HepG2 (cell line): Measurements from ENCODE around the gene ICAM3. TPM values are rescaled to one million over a fixed set of nuclear protein-coding genes. Genes with fewer than 3 reads are reported as not detected.

Source experiments
- ATAC-seq: fragments of 200-7000 bp; cut with Tn5 transposase; 3 replicates; pipeline ENCODE4 v1.9.1; 2020; ENCODE audit warnings: mild to moderate bottlenecking, moderate library complexity
- BruUV-seq: library from RNA; stranded (reverse); fragments of 400-500 nt; replicated peaks from 2 replicates; lab custom pipeline; 2021; lab: Mats Ljungman, UMichigan
- CTCF ChIA-PET: fragments of 300-600 bp; formaldehyde crosslinking; extraction: SDS; loops from one replicate; lab custom pipeline; 2021; ENCODE audit warnings: low total read pairs, inconsistent platforms, low intra/inter-chr PET ratio; lab: Yijun Ruan, JAX
- POLR2A ChIA-PET: fragments of 350-600 bp; sonication (Branson Sonifier 250); formaldehyde crosslinking; loops from one replicate; lab custom pipeline; 2020; ENCODE audit warnings: antibody characterized with exemption, inconsistent platforms; lab: Yijun Ruan, JAX
- DNase-seq: peaks from one replicate; pipeline ENCODE4 v3.0.0-alpha.2; 2015; ENCODE audit warnings: low spot score
- FAIRE-seq: peaks from 3 replicates; lab custom pipeline; 2011; peaks lifted over from hg19 to GRCh38; lab: Jason Lieb, UNC
- H2AFZ ChIP-seq: one replicate; pipeline ENCODE4 v1.6.1; 2011; ENCODE audit warnings: low read length, inconsistent platforms
- H3K27ac ChIP-seq: fragments of 300-600 bp; 3 replicates; pipeline ENCODE4 v1.8.0; 2011; ENCODE audit warnings: mixed run types, mild to moderate bottlenecking, mixed read lengths, low read length, inconsistent platforms; ENCODE audit not compliant: insufficient read depth; ENCODE audit errors: extremely low read length
- H3K27me3 ChIP-seq, 2 experiments: fragments of 200-600 bp in 1 of 2; 2 replicates in 1 of 2; 3 replicates in 1 of 2; pipeline versions ENCODE4 v1.6.0 to v1.8.0; 2011; ENCODE audit warnings: low read length in 2 of 2, mild to moderate bottlenecking in 2 of 2, moderate library complexity in 2 of 2, inconsistent platforms in 1 of 2; ENCODE audit not compliant: insufficient read depth in 2 of 2, control insufficient read depth in 1 of 2
- H3K36me3 ChIP-seq, 2 experiments: fragments of 200-600 bp in 1 of 2; replicated peaks in 1 of 2; 2 replicates in 1 of 2; 3 replicates in 1 of 2; pipeline versions ENCODE4 v1.5.1 to v1.8.0; 2011; ENCODE audit warnings: low read length in 2 of 2, inconsistent platforms in 1 of 2; ENCODE audit not compliant: insufficient read depth in 2 of 2, control insufficient read depth in 1 of 2
- H3K4me1 ChIP-seq: 2 replicates; pipeline ENCODE4 v1.5.1; 2012; ENCODE audit warnings: low read length, inconsistent platforms; ENCODE audit not compliant: insufficient read depth
- H3K4me2 ChIP-seq: 2 replicates; pipeline ENCODE4 v1.6.0; 2011; ENCODE audit warnings: low read depth, low read length, inconsistent platforms
- H3K4me3 ChIP-seq, 3 experiments: fragments of 200-600 bp in 1 of 3; sonication (generic), shearing (Covaris generic) in 1 of 3; replicated peaks in 1 of 3; 2 replicates each; pipeline ENCODE4 v1.5.1; 2011 to 2016; ENCODE audit warnings: low read length in 3 of 3, inconsistent platforms in 2 of 3, low read depth in 2 of 3, mild to moderate bottlenecking in 2 of 3, control low read depth in 1 of 3, mixed read lengths in 1 of 3; ENCODE audit not compliant: insufficient read depth in 1 of 3
- H3K79me2 ChIP-seq: one replicate; pipeline ENCODE4 v1.6.1; 2011; ENCODE audit warnings: low read length, inconsistent platforms; ENCODE audit not compliant: insufficient read depth
- H3K9ac ChIP-seq: 2 replicates; pipeline ENCODE4 v1.6.0; 2011; ENCODE audit warnings: mild to moderate bottlenecking, low read depth, low read length, inconsistent platforms; ENCODE audit not compliant: insufficient read depth
- H3K9me3 ChIP-seq: 2 replicates; pipeline ENCODE4 v1.5.1; 2012; ENCODE audit warnings: mild to moderate bottlenecking, low read length
- H4K20me1 ChIP-seq: 2 replicates; pipeline ENCODE4 v1.6.0; 2011; ENCODE audit warnings: inconsistent platforms, mild to moderate bottlenecking, low read length, moderate library complexity; ENCODE audit not compliant: insufficient read depth
- AHR ChIP-seq: IDR thresholded peaks from 2 replicates; pipeline ENCODE4 v1.6.1; 2018; ENCODE audit warnings: missing genetic modification reagents, missing compliant biosample characterization
- ARNT2 ChIP-seq: sonication (generic); formaldehyde crosslinking; IDR thresholded peaks from 2 replicates; pipeline ENCODE4 v1.8.0; 2022; ENCODE audit warnings: mild to moderate bottlenecking, low read depth, missing genetic modification reagents, moderate library complexity
- ATF7-NPFF ChIP-seq: sonication (generic); formaldehyde crosslinking; IDR thresholded peaks from 2 replicates; pipeline ENCODE4 v1.8.1; 2023; ENCODE audit warnings: mild to moderate bottlenecking, low read depth, missing genetic modification reagents, moderate library complexity
- GABPA ChIP-seq, 2 experiments: IDR thresholded peaks; 2 replicates each; pipeline ENCODE4 v1.6.1; 2011 to 2016; ENCODE audit warnings: low read depth in 2 of 2, low read length in 1 of 2, missing biosample characterization in 1 of 2, missing genetic modification characterization in 1 of 2
- KDM3A ChIP-seq: IDR thresholded peaks from 2 replicates; pipeline ENCODE4 v1.6.1; 2018; ENCODE audit warnings: low read depth, missing compliant biosample characterization
- NR2C2 ChIP-seq: sonication (generic); formaldehyde crosslinking; IDR thresholded peaks from 2 replicates; pipeline ENCODE4 v1.4.0; 2020; ENCODE audit warnings: missing genetic modification reagents, mild to moderate bottlenecking, moderate library complexity, borderline replicate concordance
- RFX1 ChIP-seq: fragments of 450-650 bp; IDR thresholded peaks from 2 replicates; pipeline ENCODE4 v1.6.1; 2017
- ZBTB38 ChIP-seq: sonication (generic); formaldehyde crosslinking; IDR thresholded peaks from 2 replicates; pipeline ENCODE4 v1.5.1; 2020; ENCODE audit warnings: mild to moderate bottlenecking, missing genetic modification reagents
- ZBTB7B ChIP-seq: sonication (generic); formaldehyde crosslinking; IDR thresholded peaks from 2 replicates; pipeline ENCODE4 v1.4.0; 2020; ENCODE audit warnings: missing genetic modification reagents
- WGBS: methylation state at CpG from one replicate; pipeline ENCODE4 v1.1.6; 2017; ENCODE audit warnings: low lambda C conversion rate; 5-methylcytosine and 5-hydroxymethylcytosine counted together
- in situ Hi-C: cut with HindIII; loops from 2 replicates; pipeline ENCODE4 v1.10.0; 2017; ENCODE audit warnings: low pct_unique_long_range_greater_than_20kb; ENCODE audit not compliant: extremely low pct_ligation_motif_present
- intact Hi-C: fragments of 100-400 bp; cut with micrococcal nuclease; formaldehyde crosslinking; loops from one replicate; pipeline ENCODE4 v1.10.0; 2022; ENCODE audit not compliant: unreplicated experiment
- polyA plus RNA-seq, 8 experiments: library from polyadenylated mRNA; depleted of rRNA in 3 of 8; stranded (reverse) in 7 of 8; unstranded in 1 of 8; fragments of >200 nt; fragmentation: Illumina TruSeq in 4 of 8; extraction: Trizol in 4 of 8; gene quantifications; 2 replicates each; pipeline versions ENCODE4 v1.2.1 to v1.2.3, GENCODE V29; 2011 to 2016; ENCODE audit warnings: low read depth in 4 of 8, missing spikeins in 1 of 8, mixed read lengths in 1 of 8; ENCODE audit not compliant: insufficient read depth in 1 of 8
- total RNA-seq, 5 experiments: library from RNA; depleted of rRNA; stranded (reverse); fragments of >200 nt; fragmentation: Illumina TruSeq; extraction: Trizol; gene quantifications; 2 replicates each; pipeline ENCODE4 v1.2.3, GENCODE V29; 2016; ENCODE audit warnings: low read depth in 1 of 5
- TF ChIP-seq, protein P1 (sequence below): sonication (generic); formaldehyde crosslinking; IDR thresholded peaks from 2 replicates; pipeline ENCODE4 v1.8.1; 2023; ENCODE audit warnings: missing genetic modification reagents, mild to moderate bottlenecking, borderline replicate concordance
- TF ChIP-seq, protein P2 (sequence below), 2 experiments: fragments of 450-650 bp in 1 of 2; sonication (generic) in 1 of 2; formaldehyde crosslinking; IDR thresholded peaks; 2 replicates each; pipeline versions ENCODE4 v1.5.0 to v1.8.0; 2020 to 2022; ENCODE audit warnings: mild to moderate bottlenecking in 1 of 2, missing genetic modification reagents in 1 of 2
- TF ChIP-seq, protein P3 (sequence below): sonication (generic); formaldehyde crosslinking; IDR thresholded peaks from 2 replicates; pipeline ENCODE4 v1.4.0; 2020; ENCODE audit warnings: missing genetic modification reagents, borderline replicate concordance

Gene ICAM3
- total and polyA plus RNA-seq, 2 of the 13 experiments (the other 11 are each of a cell fraction or from before 2014, with no cell fraction given): 14.1 to 21.0 TPM

DNA sequence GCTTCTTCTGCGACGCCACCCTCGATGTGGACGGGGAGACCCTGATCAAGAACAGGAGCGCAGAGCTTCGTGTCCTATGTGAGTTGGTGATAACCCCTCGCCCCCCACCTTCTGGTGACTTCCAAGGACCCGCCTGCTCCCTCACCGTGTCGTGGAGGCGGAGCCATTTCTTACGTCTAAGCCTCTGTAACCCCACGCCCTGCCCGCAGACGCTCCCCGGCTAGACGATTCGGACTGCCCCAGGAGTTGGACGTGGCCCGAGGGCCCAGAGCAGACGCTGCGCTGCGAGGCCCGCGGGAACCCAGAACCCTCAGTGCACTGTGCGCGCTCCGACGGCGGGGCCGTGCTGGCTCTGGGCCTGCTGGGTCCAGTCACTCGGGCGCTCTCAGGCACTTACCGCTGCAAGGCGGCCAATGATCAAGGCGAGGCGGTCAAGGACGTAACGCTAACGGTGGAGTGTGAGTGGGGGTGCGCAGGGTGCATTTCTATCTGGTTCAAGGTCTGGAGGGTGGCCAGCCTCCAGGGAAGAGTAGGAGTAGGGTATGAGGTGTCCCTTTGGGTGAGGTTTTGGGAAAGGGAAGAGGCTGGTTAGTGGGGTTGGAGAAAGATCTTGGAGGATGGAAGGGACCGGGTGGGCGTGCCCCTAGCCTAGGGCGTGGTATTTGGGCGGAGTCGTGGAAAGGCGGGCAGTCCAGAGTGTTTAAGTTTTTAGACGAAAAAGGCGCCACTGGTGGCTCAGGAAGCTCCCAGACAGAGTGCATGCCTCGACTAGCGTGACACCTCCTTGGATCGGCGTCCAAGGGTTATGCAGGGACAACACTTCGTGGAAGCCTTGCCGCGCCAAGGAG, 46.4 kb downstream of the ICAM3 start:
- Histone ChIP-seq H3K36me3 (no peaks in the 10 kb centered on the region), H2AFZ (no peak overlapping the region), H4K20me1 (no peaks in the 10 kb centered on the region), H3K4me3 (no peak overlapping the region; a peak in 1 of 6 replicates), H3K4me2 (no peak overlapping the region; the same call in 1 of the 2 replicates), H3K27me3 (peaks cover 0 to 20% of the 10 kb centered on the region in 2 experiments; a peak in 3 of 5 replicates)
- POLR2A ChIA-PET: no interaction called here
- BruUV-seq: no TSS peak
- ATAC-seq: no peak
- DNase-seq: no peak
- WGBS: 95% methylated on average over 52 of the region's 56 CpGs
- TF ChIP-seq RFX1 (no peak), ZBTB38 (peak; percentile 35; the same call in 1 of the 2 replicates)
- TF ChIP-seq, protein P1, sequence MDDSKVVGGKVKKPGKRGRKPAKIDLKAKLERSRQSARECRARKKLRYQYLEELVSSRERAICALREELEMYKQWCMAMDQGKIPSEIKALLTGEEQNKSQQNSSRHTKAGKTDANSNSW (CRISPR knock-in tag): no peak
- TF ChIP-seq, all 625 proteins: peak for 1
- H3K9ac ChIP-seq: no peak overlapping the region
- no peak overlapping the region for H3K27ac ChIP-seq
- H3K79me2 ChIP-seq: no peaks in the 10 kb centered on the region
- CTCF ChIA-PET: no interaction called here
- in situ Hi-C loops: no loop called here
- no peaks in the 10 kb centered on the region for H3K9me3 ChIP-seq
- H3K4me1 ChIP-seq: peaks cover 57% of the 10 kb centered on the region
- no peak for FAIRE-seq
- intact Hi-C loops: loop anchor here (2.0 kb wide), 1 partner anchor 40 kb away; the partner anchor contains the start of gene RAVER1

DNA sequence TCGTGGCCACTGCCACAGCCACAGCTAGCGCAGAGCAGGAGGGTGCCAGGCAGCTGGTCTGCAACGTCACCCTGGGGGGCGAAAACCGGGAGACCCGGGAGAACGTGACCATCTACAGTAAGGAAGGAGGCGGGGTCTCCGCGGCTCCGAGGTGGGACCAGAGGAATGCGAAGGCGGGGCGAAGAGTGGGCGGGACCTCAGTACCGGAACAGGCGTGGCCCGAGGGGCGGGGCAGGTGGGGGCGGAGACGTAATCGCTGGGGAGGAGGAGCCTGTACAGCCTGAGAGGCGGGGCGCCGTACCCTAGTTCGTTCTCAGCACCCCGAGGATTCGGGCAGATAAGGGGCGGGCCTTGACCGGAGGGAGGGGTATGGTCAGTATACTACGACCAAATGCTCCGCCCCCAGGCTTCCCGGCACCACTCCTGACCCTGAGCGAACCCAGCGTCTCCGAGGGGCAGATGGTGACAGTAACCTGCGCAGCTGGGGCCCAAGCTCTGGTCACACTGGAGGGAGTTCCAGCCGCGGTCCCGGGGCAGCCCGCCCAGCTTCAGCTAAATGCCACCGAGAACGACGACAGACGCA, 47.1 kb downstream of the ICAM3 start:
- H3K79me2 ChIP-seq: no peaks in the 10 kb centered on the region
- ChIA-PET CTCF (no interaction called here), POLR2A (interaction anchor here (4.1 to 7.3 kb wide), 2 partner anchors 20 to 42 kb away, joined by 55 to 149 read pairs; partner anchors contain the start of genes ICAM1 and RAVER1)
- no peak overlapping the region for H2AFZ ChIP-seq
- peak overlapping the region; percentile 97 for H3K4me2 ChIP-seq
- H3K27ac ChIP-seq: no peak overlapping the region
- peak overlapping the region; percentile 31; the same call in 1 of the 2 replicates for H3K9ac ChIP-seq
- H4K20me1 ChIP-seq: no peaks in the 10 kb centered on the region
- 53% methylated on average over 33 of the region's 45 CpGs for WGBS
- ATAC-seq: peak; percentile 8
- FAIRE-seq: no peak
- no peaks in the 10 kb centered on the region for H3K36me3 ChIP-seq
- peaks cover 64% of the 10 kb centered on the region for H3K4me1 ChIP-seq
- H3K4me3 ChIP-seq: peak overlapping the region; percentile 52 to 79 (median 62)
- in situ Hi-C loops (no loop called here), intact Hi-C loops (loop anchor here (2.0 kb wide), 1 partner anchor 41 kb away; the partner anchor contains the start of gene RAVER1)
- H3K9me3 ChIP-seq: no peaks in the 10 kb centered on the region
- DNase-seq: peak; percentile 27
- H3K27me3 ChIP-seq: peaks cover 0 to 20% of the 10 kb centered on the region in 2 experiments; a peak in 3 of 5 replicates
- BruUV-seq: no TSS peak
- TF ChIP-seq KDM3A (0 out of 2 replicates have a peak, but pooled peaks have one; percentile 25), NR2C2 (0 out of 2 replicates have a peak, but pooled peaks have one; percentile 22), GABPA (IDR thresholded peaks at IDR 0.05; ENCODE audit: low read depth, low read length) (peak; percentile 40), GABPA (CRISPR knock-in tag; IDR thresholded peaks at IDR 0.05; ENCODE audit: low read depth) (peak; percentile 83), AHR (CRISPR knock-in tag) (peak; percentile 73; the same call in 1 of the 2 replicates), ZBTB7B (CRISPR knock-in tag) (0 out of 2 replicates have a peak, but pooled peaks have one; percentile 43), ARNT2 (CRISPR knock-in tag) (0 out of 2 replicates have a peak, but pooled peaks have one; percentile 33), ATF7-NPFF (CRISPR knock-in tag) (0 out of 2 replicates have a peak, but pooled peaks have one; percentile 51)
- TF ChIP-seq, protein P2, sequence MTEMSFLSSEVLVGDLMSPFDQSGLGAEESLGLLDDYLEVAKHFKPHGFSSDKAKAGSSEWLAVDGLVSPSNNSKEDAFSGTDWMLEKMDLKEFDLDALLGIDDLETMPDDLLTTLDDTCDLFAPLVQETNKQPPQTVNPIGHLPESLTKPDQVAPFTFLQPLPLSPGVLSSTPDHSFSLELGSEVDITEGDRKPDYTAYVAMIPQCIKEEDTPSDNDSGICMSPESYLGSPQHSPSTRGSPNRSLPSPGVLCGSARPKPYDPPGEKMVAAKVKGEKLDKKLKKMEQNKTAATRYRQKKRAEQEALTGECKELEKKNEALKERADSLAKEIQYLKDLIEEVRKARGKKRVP (CRISPR knock-in tag; IDR thresholded peaks at IDR 0.05): 0 out of 4 replicates have a peak, but pooled peaks of 1 of the 2 experiments have one; percentile 26
- TF ChIP-seq, protein P3, sequence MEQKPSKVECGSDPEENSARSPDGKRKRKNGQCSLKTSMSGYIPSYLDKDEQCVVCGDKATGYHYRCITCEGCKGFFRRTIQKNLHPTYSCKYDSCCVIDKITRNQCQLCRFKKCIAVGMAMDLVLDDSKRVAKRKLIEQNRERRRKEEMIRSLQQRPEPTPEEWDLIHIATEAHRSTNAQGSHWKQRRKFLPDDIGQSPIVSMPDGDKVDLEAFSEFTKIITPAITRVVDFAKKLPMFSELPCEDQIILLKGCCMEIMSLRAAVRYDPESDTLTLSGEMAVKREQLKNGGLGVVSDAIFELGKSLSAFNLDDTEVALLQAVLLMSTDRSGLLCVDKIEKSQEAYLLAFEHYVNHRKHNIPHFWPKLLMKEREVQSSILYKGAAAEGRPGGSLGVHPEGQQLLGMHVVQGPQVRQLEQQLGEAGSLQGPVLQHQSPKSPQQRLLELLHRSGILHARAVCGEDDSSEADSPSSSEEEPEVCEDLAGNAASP: no peak
